ENCODE results near the gene ENTPD7.

Gene ENTPD7

DNA sequence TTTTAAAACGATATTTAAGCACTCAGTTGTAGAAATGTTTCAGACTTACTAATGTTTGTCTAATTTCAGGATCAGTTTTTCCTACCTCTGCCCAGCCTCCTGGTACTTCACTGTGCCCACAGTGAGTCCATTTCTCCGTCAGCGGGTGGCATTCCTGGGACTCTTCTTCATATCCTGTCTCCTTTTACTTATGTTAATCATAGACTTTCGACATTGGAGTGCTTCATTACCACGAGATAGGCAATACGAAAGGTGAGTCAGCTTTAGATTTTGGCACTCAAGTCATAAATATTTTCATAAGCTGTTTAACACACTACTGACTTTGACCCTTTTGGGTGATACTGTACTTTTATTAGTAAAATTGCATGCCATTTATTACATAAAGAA, 2.1 kb downstream of the ENTPD7 start:
- Histone ChIP-seq H3K4me3 (ENCODE audit: low read depth, low read length) (no peak overlapping the region), H3K27ac (no peak overlapping the region), H3K9me3 (ENCODE audit: severe bottlenecking) (no peaks in the 10 kb centered on the region), H3K36me3 (peaks cover 12% of the 10 kb centered on the region), H3K27me3 (ENCODE audit: insufficient read depth, low read depth, severe bottlenecking) (no peaks in the 10 kb centered on the region)
- no peak for TF ChIP-seq CTCF (IDR thresholded peaks at IDR 0.05; ENCODE audit: low read depth, low read length)
- no peak for DNase-seq

DNA sequence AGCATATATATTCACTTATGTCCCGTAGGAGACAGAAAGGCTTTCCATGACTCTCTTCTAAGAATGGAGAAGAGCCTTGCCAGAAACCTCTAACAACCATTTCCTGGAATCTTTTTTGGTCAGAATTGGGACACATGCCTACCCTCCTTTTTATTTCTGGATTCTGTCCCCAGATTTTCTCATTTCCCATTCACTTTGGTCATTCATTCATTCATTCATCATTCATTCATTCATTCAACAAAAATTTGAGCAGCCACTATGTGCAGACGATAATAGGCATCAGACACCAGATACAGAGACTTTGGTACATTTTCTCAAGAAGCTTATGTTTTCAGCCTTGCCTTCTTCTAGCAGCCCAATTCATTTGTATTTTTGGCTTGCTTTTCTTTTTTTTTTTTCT, 6.0 kb downstream of the ENTPD7 start:
- Histone ChIP-seq H3K9me3 (ENCODE audit: severe bottlenecking) (no peaks in the 10 kb centered on the region), H3K27me3 (ENCODE audit: insufficient read depth, low read depth, severe bottlenecking) (no peaks in the 10 kb centered on the region), H3K36me3 (peaks cover 14% of the 10 kb centered on the region), H3K27ac (no peak overlapping the region), H3K4me3 (ENCODE audit: low read depth, low read length) (no peak overlapping the region)
- no peak for DNase-seq
- no peak for TF ChIP-seq CTCF (IDR thresholded peaks at IDR 0.05; ENCODE audit: low read depth, low read length)

DNA sequence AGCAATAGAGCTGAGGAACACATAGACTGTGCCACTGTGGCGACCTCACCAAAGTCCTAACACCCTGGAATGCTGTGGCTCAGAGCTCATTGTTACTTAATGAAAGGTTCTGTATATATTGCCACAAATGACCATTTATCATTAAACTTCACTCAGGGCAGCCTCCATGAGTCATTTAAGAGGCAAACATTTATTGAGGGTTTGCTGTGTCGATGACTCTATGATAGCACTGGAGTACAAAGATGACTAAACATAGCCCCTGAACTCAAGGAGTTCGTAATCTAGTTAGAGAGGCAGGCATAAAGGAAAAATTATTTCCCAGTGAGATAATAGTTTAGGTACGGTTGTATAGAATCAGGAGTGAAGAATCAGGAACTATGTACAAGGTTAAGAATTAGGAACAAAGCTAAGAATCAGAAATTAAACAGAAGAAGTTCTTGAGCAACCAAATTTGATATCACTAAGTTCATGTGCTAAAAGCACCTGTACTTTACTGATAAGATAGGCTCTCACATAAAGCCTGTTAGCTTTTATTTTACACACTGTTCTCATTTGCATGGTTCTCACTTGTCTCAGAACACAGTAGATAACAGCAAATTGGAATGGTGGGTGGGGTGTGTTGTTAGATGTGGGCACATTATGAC, 7.9 kb downstream of the ENTPD7 start:
- H3K4me3 ChIP-seq (ENCODE audit: low read depth, low read length): no peak overlapping the region
- DNase-seq: no peak
- peaks cover 8% of the 10 kb centered on the region for H3K36me3 ChIP-seq
- H3K27ac ChIP-seq: no peak overlapping the region
- no peaks in the 10 kb centered on the region for H3K27me3 ChIP-seq (ENCODE audit: insufficient read depth, low read depth, severe bottlenecking)
- TF ChIP-seq CTCF (IDR thresholded peaks at IDR 0.05; ENCODE audit: low read depth, low read length): no peak
- no peaks in the 10 kb centered on the region for H3K9me3 ChIP-seq (ENCODE audit: severe bottlenecking)

GRCh38 chr10:99671386-99671785, 12.1 kb downstream of the ENTPD7 start:
- Histone ChIP-seq H3K27ac (no peak overlapping the region), H3K4me3 (ENCODE audit: low read depth, low read length) (no peak overlapping the region), H3K36me3 (peaks cover 4% of the 10 kb centered on the region; the same call in 1 of the 2 replicates), H3K9me3 (ENCODE audit: severe bottlenecking) (no peaks in the 10 kb centered on the region), H3K27me3 (ENCODE audit: insufficient read depth, low read depth, severe bottlenecking) (no peaks in the 10 kb centered on the region)
- no peak for TF ChIP-seq CTCF (IDR thresholded peaks at IDR 0.05; ENCODE audit: low read depth, low read length)
- no peak for DNase-seq

DNA sequence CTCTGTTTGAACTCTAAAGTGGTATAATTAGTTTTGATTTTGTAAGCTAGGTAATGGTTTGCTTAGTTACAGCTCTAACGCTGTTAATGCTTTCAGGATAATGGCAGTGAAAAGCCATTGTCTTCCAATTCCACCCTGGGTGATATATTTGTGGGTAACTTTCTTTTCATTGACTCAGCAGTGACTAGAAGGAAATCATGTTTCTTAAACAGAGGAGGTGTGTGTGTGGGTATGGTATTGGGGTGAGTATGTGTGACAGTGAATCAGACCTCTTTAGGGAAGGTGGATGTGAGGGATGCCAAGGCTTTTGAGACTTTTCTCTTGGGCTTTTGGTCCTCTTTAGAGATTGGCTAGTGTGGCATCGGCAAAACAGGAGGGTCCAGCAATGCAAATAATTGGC, 13.6 kb downstream of the ENTPD7 start:
- H3K9me3 ChIP-seq (ENCODE audit: severe bottlenecking): no peaks in the 10 kb centered on the region
- no peak for DNase-seq
- no peak for TF ChIP-seq CTCF (IDR thresholded peaks at IDR 0.05; ENCODE audit: low read depth, low read length)
- H3K27ac ChIP-seq: no peak overlapping the region
- H3K27me3 ChIP-seq (ENCODE audit: insufficient read depth, low read depth, severe bottlenecking): no peaks in the 10 kb centered on the region
- 0 out of 2 replicates have a peak, but pooled peaks cover 4% of the 10 kb centered on the region for H3K36me3 ChIP-seq
- H3K4me3 ChIP-seq (ENCODE audit: low read depth, low read length): no peak overlapping the region

DNA sequence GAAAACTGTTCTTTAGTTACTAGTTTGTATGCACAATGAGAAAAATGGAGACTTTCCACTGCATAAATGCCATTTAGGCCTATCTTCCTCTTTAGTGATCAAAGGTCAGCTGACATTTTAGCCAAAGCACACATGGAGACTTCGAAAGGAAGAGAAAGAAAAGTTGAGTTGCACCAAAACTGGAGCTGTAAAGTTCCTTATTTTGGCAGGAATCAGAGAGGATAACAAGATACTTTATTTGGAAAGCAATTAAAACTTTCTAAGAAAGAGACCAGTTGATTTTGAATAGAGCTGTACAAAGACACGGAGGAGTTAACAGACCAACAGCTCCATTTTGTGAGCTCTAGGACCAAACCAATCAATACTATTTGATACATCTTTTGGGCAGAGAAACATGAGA, 14.2 kb downstream of the ENTPD7 start:
- TF ChIP-seq CTCF (IDR thresholded peaks at IDR 0.05; ENCODE audit: low read depth, low read length): no peak
- Histone ChIP-seq H3K27ac (no peak overlapping the region), H3K9me3 (ENCODE audit: severe bottlenecking) (no peaks in the 10 kb centered on the region), H3K27me3 (ENCODE audit: insufficient read depth, low read depth, severe bottlenecking) (no peaks in the 10 kb centered on the region), H3K36me3 (0 out of 2 replicates have a peak, but pooled peaks cover 4% of the 10 kb centered on the region), H3K4me3 (ENCODE audit: low read depth, low read length) (no peak overlapping the region)
- DNase-seq: no peak
